H1 (cell line): ENCODE data around the gene CACNG4. TPM values are rescaled to one million over a fixed set of nuclear protein-coding genes. Genes with fewer than 3 reads are reported as not detected.

ENCODE experiments used
- CTCF ChIA-PET: fragments of 300-600 bp; sonication (Branson Sonifier 250); formaldehyde crosslinking; loops from one replicate; lab custom pipeline; 2021; ENCODE audit not compliant: partially characterized antibody; lab: Charles Lee
- POLR2A ChIA-PET: fragments of 300-600 bp; sonication (Branson Sonifier 250); formaldehyde crosslinking; loops from one replicate; lab custom pipeline; 2021; ENCODE audit warnings: inconsistent platforms; ENCODE audit not compliant: partially characterized antibody; lab: Charles Lee
- DNase-seq, 2 experiments: peaks; one replicate each; pipeline versions ENCODE4 v3.0.0 to v3.0.0-alpha.2; 2010 to 2022; ENCODE audit warnings: low spot score in 2 of 2, low read depth in 1 of 2, mixed read lengths in 1 of 2
- FAIRE-seq: peaks from 2 replicates; lab custom pipeline; 2011; peaks lifted over from hg19 to GRCh38; lab: Jason Lieb, UNC
- H2AFZ ChIP-seq: 2 replicates; pipeline ENCODE4 v1.8.1; 2012; ENCODE audit warnings: low read length, inconsistent platforms
- H2AK5ac ChIP-seq: 2 replicates; pipeline ENCODE4 v1.6.1; 2013; ENCODE audit warnings: low read depth, low read length
- H2BK120ac ChIP-seq: replicated peaks from 2 replicates; pipeline ENCODE3; 2013; ENCODE audit warnings: low read depth, low read length, inconsistent platforms
- H2BK12ac ChIP-seq: 2 replicates; pipeline ENCODE4 v1.6.1; 2013; ENCODE audit warnings: low read depth, low read length
- H2BK15ac ChIP-seq: 2 replicates; pipeline ENCODE4 v1.6.1; 2013; ENCODE audit warnings: low read length
- H2BK20ac ChIP-seq: 2 replicates; pipeline ENCODE4 v1.6.1; 2013; ENCODE audit warnings: low read length
- H2BK5ac ChIP-seq: 2 replicates; pipeline ENCODE4 v1.6.1; 2013; ENCODE audit warnings: low read depth, low read length
- H3K14ac ChIP-seq: 2 replicates; pipeline ENCODE4 v1.6.1; 2013; ENCODE audit warnings: inconsistent platforms; ENCODE audit not compliant: insufficient read length
- H3K18ac ChIP-seq: 2 replicates; pipeline ENCODE4 v1.6.1; 2013; ENCODE audit warnings: low read length; ENCODE audit errors: extremely low read depth
- H3K23ac ChIP-seq: 2 replicates; pipeline ENCODE4 v1.6.1; 2013; ENCODE audit warnings: inconsistent platforms; ENCODE audit not compliant: insufficient read length
- H3K23me2 ChIP-seq: 2 replicates; pipeline ENCODE4 v1.6.1; 2013; ENCODE audit warnings: low read depth, low read length
- H3K27ac ChIP-seq: 2 replicates; pipeline ENCODE4 v1.6.1; 2011; ENCODE audit warnings: low read depth, low read length, inconsistent platforms
- H3K27me3 ChIP-seq, 4 experiments: replicated peaks in 1 of 4; 1 replicate in 1 of 4; 2 replicates in 3 of 4; pipeline versions ENCODE4 v1.6.1 to v1.8.1; 2011 to 2013; ENCODE audit warnings: low read length in 3 of 4, mild to moderate bottlenecking in 3 of 4, inconsistent platforms in 2 of 4, mixed read lengths in 2 of 4, moderate library complexity in 1 of 4; ENCODE audit not compliant: control insufficient read depth in 3 of 4, insufficient read depth in 3 of 4; ENCODE audit errors: extremely low read depth in 1 of 4
- H3K36me3 ChIP-seq, 4 experiments: 2 replicates each; pipeline versions ENCODE4 v1.6.1 to v1.8.1; 2011 to 2013; ENCODE audit warnings: mild to moderate bottlenecking in 4 of 4, low read length in 3 of 4, moderate library complexity in 2 of 4, control low read depth in 1 of 4, inconsistent platforms in 1 of 4; ENCODE audit not compliant: insufficient read depth in 4 of 4, control insufficient read depth in 2 of 4
- H3K4ac ChIP-seq: replicated peaks from 2 replicates; pipeline ENCODE3; 2013; ENCODE audit warnings: low read length, low read depth, mixed read lengths, inconsistent platforms; ENCODE audit not compliant: insufficient read length
- H3K4me1 ChIP-seq, 4 experiments: replicated peaks in 1 of 4; 1 replicate in 1 of 4; 2 replicates in 3 of 4; pipeline versions ENCODE4 v1.6.1 to v1.8.1; 2011 to 2013; ENCODE audit warnings: low read length in 3 of 4, inconsistent platforms in 2 of 4, mixed read lengths in 1 of 4; ENCODE audit not compliant: insufficient read depth in 4 of 4, control insufficient read depth in 3 of 4
- H3K4me2 ChIP-seq, 2 experiments: 2 replicates each; pipeline versions ENCODE4 v1.6.1 to v1.8.1; 2011 to 2013; ENCODE audit warnings: low read depth in 2 of 2, low read length in 2 of 2, control low read depth in 1 of 2, inconsistent platforms in 1 of 2, mild to moderate bottlenecking in 1 of 2; ENCODE audit not compliant: insufficient read depth in 1 of 2
- H3K4me3 ChIP-seq, 4 experiments: fragments of 200-600, 300-600 bp in 1 of 4; sonication (generic), shearing (Covaris generic), sonication (Bioruptor Twin) in 1 of 4; 2 replicates each; pipeline versions ENCODE4 v1.5.1 to v1.8.1; 2011 to 2016; ENCODE audit warnings: low read length in 4 of 4, low read depth in 3 of 4, control low read depth in 2 of 4, inconsistent platforms in 2 of 4, mild to moderate bottlenecking in 2 of 4, mixed read lengths in 1 of 4, moderate library complexity in 1 of 4; ENCODE audit not compliant: insufficient read depth in 2 of 4; ENCODE audit errors: extremely low read depth in 1 of 4
- H3K56ac ChIP-seq: replicated peaks from 2 replicates; pipeline ENCODE3; 2013; ENCODE audit warnings: low read depth, mild to moderate bottlenecking, mixed read lengths, low read length, inconsistent platforms; ENCODE audit not compliant: insufficient read length
- H3K79me1 ChIP-seq: 2 replicates; pipeline ENCODE4 v1.6.1; 2013; ENCODE audit warnings: low read depth, low read length, control low read depth
- H3K79me2 ChIP-seq, 2 experiments: 2 replicates each; pipeline versions ENCODE4 v1.6.1 to v1.8.1; 2012 to 2013; ENCODE audit warnings: low read length in 2 of 2, mild to moderate bottlenecking in 2 of 2, inconsistent platforms in 1 of 2; ENCODE audit not compliant: insufficient read depth in 2 of 2, control insufficient read depth in 1 of 2
- H3K9ac ChIP-seq, 4 experiments: replicated peaks in 1 of 4; 1 replicate in 1 of 4; 2 replicates in 3 of 4; pipeline versions ENCODE4 v1.6.1 to v1.8.1; 2011 to 2013; ENCODE audit warnings: low read depth in 3 of 4, low read length in 3 of 4, control low read depth in 2 of 4, mild to moderate bottlenecking in 2 of 4, moderate library complexity in 2 of 4, inconsistent platforms in 1 of 4; ENCODE audit errors: extremely low read depth in 1 of 4
- H3K9me3 ChIP-seq, 2 experiments: 2 replicates each; pipeline versions ENCODE4 v1.6.1 to v1.8.1; 2012 to 2013; ENCODE audit warnings: mild to moderate bottlenecking in 2 of 2, moderate library complexity in 2 of 2, control low read depth in 1 of 2, inconsistent platforms in 1 of 2, low read depth in 1 of 2, low read length in 1 of 2, mixed read lengths in 1 of 2; ENCODE audit not compliant: insufficient read depth in 2 of 2
- H4K20me1 ChIP-seq, 2 experiments: replicated peaks in 1 of 2; 2 replicates each; pipeline versions ENCODE3 to v1.8.1; 2011 to 2013; ENCODE audit warnings: inconsistent platforms in 2 of 2, low read length in 2 of 2, mild to moderate bottlenecking in 1 of 2; ENCODE audit not compliant: insufficient read depth in 2 of 2, control insufficient read depth in 1 of 2
- H4K5ac ChIP-seq: 2 replicates; pipeline ENCODE4 v1.6.1; 2013; ENCODE audit warnings: low read length, low read depth, mixed read lengths, inconsistent platforms; ENCODE audit not compliant: insufficient read length
- H4K8ac ChIP-seq: 2 replicates; pipeline ENCODE4 v1.8.0; 2013; ENCODE audit warnings: mild to moderate bottlenecking, moderate library complexity, low read length, inconsistent platforms; ENCODE audit not compliant: insufficient read depth; ENCODE audit errors: extremely low read depth
- H4K91ac ChIP-seq: replicated peaks from 2 replicates; pipeline ENCODE3; 2013; ENCODE audit warnings: low read length, mixed read lengths, inconsistent platforms; ENCODE audit not compliant: insufficient read length
- ASH2L ChIP-seq: fragments of 200-600, 300-600 bp; sonication (generic); IDR thresholded peaks from one replicate; pipeline ENCODE4 v1.7.1; 2017; ENCODE audit warnings: low read length
- WGBS, 2 experiments: shearing (Covaris generic) in 1 of 2; methylation state at CpG; one replicate each; pipeline versions ENCODE4 v1.1.6 to v1.1.7; 2013 to 2015; ENCODE audit warnings: low lambda C conversion rate in 2 of 2, mixed read lengths in 2 of 2, inconsistent platforms in 1 of 2, low coverage in 1 of 2, missing lambda C conversion rate in 1 of 2; ENCODE audit not compliant: insufficient replicate concordance in 2 of 2, insufficient coverage in 1 of 2, insufficient read length in 1 of 2; ENCODE audit errors: extremely low coverage in 1 of 2, missing lambda C conversion rate in 1 of 2; 5-methylcytosine and 5-hydroxymethylcytosine counted together
- polyA plus RNA-seq, 7 experiments: library from polyadenylated mRNA; depleted of rRNA in 3 of 7; stranded (reverse) in 5 of 7; unstranded in 2 of 7; fragments of >200 nt in 5 of 7; fragments of 200-250 nt in 2 of 7; gene quantifications; 1 replicate in 5 of 7; 2 replicates in 1 of 7; 4 replicates in 1 of 7; pipeline versions ENCODE4 v1.2.1 to v1.2.3, GENCODE V29; 2011 to 2013; ENCODE audit warnings: missing spikeins in 2 of 7, mixed read lengths in 2 of 7
- total RNA-seq: library from RNA; stranded (reverse); fragmentation: NEBNext Ultra II Directional; extraction: Animal tissue kit (Norgen Biotek cat#: 25700); gene quantifications from 2 replicates; pipeline ENCODE4 v1.2.1, GENCODE V29; 2021

Gene CACNG4
- total and polyA plus RNA-seq, 2 of the 8 experiments (the other 6 are each of a cell fraction or from before 2014, with no cell fraction given), result 3.6 to 5.6 TPM

- H2BK20ac ChIP-seq, result no peak overlapping the region; the same call in 1 of the 2 replicates
- H2BK120ac ChIP-seq, result no peak overlapping the region
- H3K18ac ChIP-seq, result no peak overlapping the region
- no peaks in the 10 kb centered on the region for H3K79me2 ChIP-seq
- H3K4me3 ChIP-seq, result no peak overlapping the region
- H2AK5ac ChIP-seq, result no peak overlapping the region
- H4K5ac ChIP-seq, result no peak overlapping the region
- no peak overlapping the region for H2BK12ac ChIP-seq
- H3K23me2 ChIP-seq, result peaks cover 2% of the 10 kb centered on the region; the same call in 1 of the 2 replicates
- FAIRE-seq (no peak), DNase-seq (peak in 1 of 2 experiments; percentile 46)
- H3K4me2 ChIP-seq, result no peak overlapping the region
- no peak overlapping the region; a peak in 1 of 7 replicates for H3K9ac ChIP-seq
- 86% methylated on average over 23 of the region's 29 CpGs; no CpG with 5 or more reads in 1 of the 2 experiments for WGBS, 2 experiments
- H2AFZ ChIP-seq, result no peak overlapping the region
- no peaks in the 10 kb centered on the region for H3K4me1 ChIP-seq
- no peaks in the 10 kb centered on the region; a peak in 1 of 7 replicates for H3K27me3 ChIP-seq
- H2BK15ac ChIP-seq, result no peak overlapping the region
- no peak overlapping the region for H3K23ac ChIP-seq
- peak overlapping the region; percentile 29; the same call in 1 of the 2 replicates for H4K8ac ChIP-seq
- ChIA-PET POLR2A (no interaction called here), CTCF (interaction anchor here (0.6 to 1.1 kb wide), 4 partner anchors 12 to 156 kb away, joined by 3 to 4 read pairs (median 4); partner anchors contain the start of gene CACNG1)
- no peak overlapping the region for H4K91ac ChIP-seq
- H3K36me3 ChIP-seq, result no peaks in the 10 kb centered on the region
- no peak overlapping the region for H3K27ac ChIP-seq
- no peaks in the 10 kb centered on the region for H3K9me3 ChIP-seq
- H3K4ac ChIP-seq, result no peak overlapping the region
- no peak overlapping the region for H3K14ac ChIP-seq
- H4K20me1 ChIP-seq, result no peaks in the 10 kb centered on the region
- no peak overlapping the region for H3K56ac ChIP-seq
- H2BK5ac ChIP-seq, result no peak overlapping the region
- no peaks in the 10 kb centered on the region for H3K79me1 ChIP-seq
- no peak for TF ChIP-seq ASH2L
Measured at GRCh38 chr17:67055811-67056745, 91.6 kb downstream of the CACNG4 start.
